ENCODE data around the gene HCK. TPM values are rescaled to one million over a fixed set of nuclear protein-coding genes. Genes with fewer than 3 reads are reported as not detected.

HCK gene
- total RNA-seq, 1 experiment from 2014 or later, result not detected

- Histone ChIP-seq H3K27me3 (ENCODE audit: insufficient read depth, low read depth) (peaks cover 41% of the 10 kb centered on the region), H3F3A (ENCODE audit: insufficient read depth, low read depth) (no peaks in the 10 kb centered on the region), H3K79me2 (ENCODE audit: low read depth) (no peaks in the 10 kb centered on the region), H3K4me1 (replicated peaks; ENCODE audit: insufficient read depth) (no peaks in the 10 kb centered on the region), H3K4me2 (no peak overlapping the region), H3K9me3 (ENCODE audit: insufficient read depth, low read depth) (no peaks in the 10 kb centered on the region), H3K27ac (no peak overlapping the region), H3K4me3 (no peak overlapping the region), H2AFZ (no peak overlapping the region), H4K20me1 (ENCODE audit: insufficient read depth) (no peaks in the 10 kb centered on the region; the same call in 1 of the 2 replicates), H3K9me2 (ENCODE audit: insufficient read depth) (no peaks in the 10 kb centered on the region), H3K36me3 (ENCODE audit: low read depth) (no peaks in the 10 kb centered on the region)
- intact Hi-C loops (cut with micrococcal nuclease; ENCODE audit: unreplicated experiment), result no loop called here
- DNase-seq, result no peak
- TF ChIP-seq CTCF (conservative IDR thresholded peaks at IDR 0.05) (no peak), EZH2 (IDR thresholded peaks at IDR 0.05; ENCODE audit: low read depth) (no peak)
- no TSS peak for BruUV-seq (replicated peaks)
- POLR2A ChIA-PET (ENCODE audit: unreplicated experiment), result no interaction called here
- CTCF ChIA-PET, result no interaction called here
These were observed 31.4 kb downstream of the HCK start for GRCh38 chr20:32083469-32083868.

GRCh38 chr20:32087070-32087469 is 35.0 kb downstream of the HCK start:
- Histone ChIP-seq H4K20me1 (ENCODE audit: insufficient read depth) (no peaks in the 10 kb centered on the region; the same call in 1 of the 2 replicates), H3K9me3 (ENCODE audit: insufficient read depth, low read depth) (no peaks in the 10 kb centered on the region), H3F3A (ENCODE audit: insufficient read depth, low read depth) (no peaks in the 10 kb centered on the region), H3K9me2 (ENCODE audit: insufficient read depth) (no peaks in the 10 kb centered on the region), H3K27me3 (ENCODE audit: insufficient read depth, low read depth) (peaks cover 38% of the 10 kb centered on the region), H3K4me1 (replicated peaks; ENCODE audit: insufficient read depth) (no peaks in the 10 kb centered on the region), H3K79me2 (ENCODE audit: low read depth) (no peaks in the 10 kb centered on the region), H3K36me3 (ENCODE audit: low read depth) (no peaks in the 10 kb centered on the region), H2AFZ (no peak overlapping the region), H3K27ac (no peak overlapping the region), H3K4me3 (no peak overlapping the region), H3K4me2 (no peak overlapping the region)
- ChIA-PET CTCF (interaction anchor here (0.6 to 0.9 kb wide), 2 partner anchors 8 to 21 kb away, joined by 3 to 5 read pairs; no protein-coding TSS in a partner anchor), POLR2A (ENCODE audit: unreplicated experiment) (no interaction called here)
- TF ChIP-seq EZH2 (IDR thresholded peaks at IDR 0.05; ENCODE audit: low read depth) (no peak), CTCF (conservative IDR thresholded peaks at IDR 0.05) (no peak)
- no peak for DNase-seq
- intact Hi-C loops (cut with micrococcal nuclease; ENCODE audit: unreplicated experiment), result no loop called here
- BruUV-seq (replicated peaks), result no TSS peak

- no peak for DNase-seq
- TF ChIP-seq CTCF (conservative IDR thresholded peaks at IDR 0.05), result no peak
- no peak for TF ChIP-seq EZH2 (IDR thresholded peaks at IDR 0.05; ENCODE audit: low read depth)
- intact Hi-C loops (cut with micrococcal nuclease; ENCODE audit: unreplicated experiment), result no loop called here
- BruUV-seq (replicated peaks), result no TSS peak
- H3K27me3 ChIP-seq (ENCODE audit: insufficient read depth, low read depth), result peaks cover 41% of the 10 kb centered on the region
- no peak overlapping the region for H3K4me2 ChIP-seq
- CTCF ChIA-PET, result no interaction called here
- no peaks in the 10 kb centered on the region for H3K9me3 ChIP-seq (ENCODE audit: insufficient read depth, low read depth)
- H3F3A ChIP-seq (ENCODE audit: insufficient read depth, low read depth), result no peaks in the 10 kb centered on the region
- H3K9me2 ChIP-seq (ENCODE audit: insufficient read depth), result no peaks in the 10 kb centered on the region
- H4K20me1 ChIP-seq (ENCODE audit: insufficient read depth), result no peaks in the 10 kb centered on the region; the same call in 1 of the 2 replicates
- H3K27ac ChIP-seq, result no peak overlapping the region
- no peaks in the 10 kb centered on the region for H3K4me1 ChIP-seq (replicated peaks; ENCODE audit: insufficient read depth)
- POLR2A ChIA-PET (ENCODE audit: unreplicated experiment), result no interaction called here
- no peaks in the 10 kb centered on the region for H3K36me3 ChIP-seq (ENCODE audit: low read depth)
- H3K4me3 ChIP-seq, result no peak overlapping the region
- no peaks in the 10 kb centered on the region for H3K79me2 ChIP-seq (ENCODE audit: low read depth)
- H2AFZ ChIP-seq, result no peak overlapping the region
These were observed 36.7 kb downstream of the HCK start for GRCh38 chr20:32088759-32089158.
